K562 (cell line): ENCODE results near the gene DENND4C.

Experiments used
- DPF2 ChIP-seq: fragments of 450-650 bp; IDR thresholded peaks from 2 replicates; pipeline ENCODE4 v1.6.1; 2016
- KLF1 ChIP-seq: fragments of 450-650 bp; IDR thresholded peaks from 2 replicates; pipeline ENCODE4 v1.6.1; 2016; ENCODE audit warnings: missing genetic modification characterization, missing compliant biosample characterization
- SIN3A ChIP-seq, 2 experiments: fragments of 150-350 bp in 1 of 2; IDR thresholded peaks; 2 replicates each; pipeline ENCODE4 v1.6.1; 2011 to 2016; ENCODE audit warnings: borderline replicate concordance in 2 of 2, low read depth in 2 of 2, low read length in 2 of 2, mild to moderate bottlenecking in 2 of 2, moderate library complexity in 2 of 2; ENCODE audit not compliant: control insufficient read depth in 1 of 2
- SMAD1 ChIP-seq: fragments of 150-350 bp; IDR thresholded peaks from 2 replicates; pipeline ENCODE4 v1.6.1; 2014; ENCODE audit warnings: low read length, low read depth; ENCODE audit not compliant: partially characterized antibody
- SPI1 ChIP-seq: IDR thresholded peaks from 2 replicates; pipeline ENCODE4 v1.6.1; 2011; ENCODE audit warnings: low read depth, low read length, control low read depth, borderline replicate concordance
- SRSF7 ChIP-seq: fragments of 200-400 bp; formaldehyde crosslinking; optimal IDR thresholded peaks from 2 replicates; pipeline ENCODE3; 2017; ENCODE audit warnings: mild to moderate bottlenecking, low read depth, low read length
- ZNF212 ChIP-seq: fragments of 450-650 bp; formaldehyde crosslinking; IDR thresholded peaks from 2 replicates; pipeline ENCODE4 v1.4.0; 2020; ENCODE audit warnings: mild to moderate bottlenecking
- TF ChIP-seq, protein P1 (sequence below), 3 experiments: IDR thresholded peaks in 2 of 3; conservative IDR thresholded peaks in 1 of 3; 2 replicates each; pipeline ENCODE4 v1.5.1; 2011 to 2012; ENCODE audit warnings: low read length in 3 of 3, mild to moderate bottlenecking in 3 of 3, control low read depth in 2 of 3, improper control_type of control experiment in 1 of 3, inconsistent platforms in 1 of 3, low read depth in 1 of 3, mixed read lengths in 1 of 3, moderate library complexity in 1 of 3; ENCODE audit not compliant: insufficient read depth in 2 of 3

DNA sequence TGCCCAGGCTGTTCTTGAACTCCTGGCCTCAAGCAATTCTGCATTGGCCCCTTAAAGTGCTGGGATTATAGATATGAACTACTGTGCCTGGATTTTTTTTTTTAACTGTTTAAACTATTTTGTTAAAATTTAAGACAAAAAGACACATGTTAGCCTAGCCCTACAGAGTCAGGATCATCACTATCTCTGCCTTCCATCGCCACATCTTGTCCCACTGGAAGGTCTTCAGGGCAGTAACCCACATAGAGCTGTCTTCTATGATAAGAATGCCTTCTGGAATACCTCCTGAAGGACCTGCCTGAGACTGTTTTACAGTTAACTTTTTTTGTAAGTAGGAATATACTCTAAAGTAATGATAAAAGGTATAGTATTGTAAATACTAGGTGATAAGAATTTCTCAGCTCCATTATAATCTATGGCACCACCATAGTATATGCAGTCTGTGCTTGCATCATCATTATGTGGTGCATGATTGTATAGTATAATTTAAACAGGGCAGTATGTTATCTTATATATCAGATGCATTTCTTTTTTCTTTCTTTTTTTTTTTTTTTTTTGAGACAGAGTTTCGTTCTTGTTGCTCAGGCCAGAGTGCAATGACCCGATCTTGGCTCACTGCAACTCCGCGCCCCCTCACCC is 52.7 kb downstream of the DENND4C start:
- TF ChIP-seq, protein P1, sequence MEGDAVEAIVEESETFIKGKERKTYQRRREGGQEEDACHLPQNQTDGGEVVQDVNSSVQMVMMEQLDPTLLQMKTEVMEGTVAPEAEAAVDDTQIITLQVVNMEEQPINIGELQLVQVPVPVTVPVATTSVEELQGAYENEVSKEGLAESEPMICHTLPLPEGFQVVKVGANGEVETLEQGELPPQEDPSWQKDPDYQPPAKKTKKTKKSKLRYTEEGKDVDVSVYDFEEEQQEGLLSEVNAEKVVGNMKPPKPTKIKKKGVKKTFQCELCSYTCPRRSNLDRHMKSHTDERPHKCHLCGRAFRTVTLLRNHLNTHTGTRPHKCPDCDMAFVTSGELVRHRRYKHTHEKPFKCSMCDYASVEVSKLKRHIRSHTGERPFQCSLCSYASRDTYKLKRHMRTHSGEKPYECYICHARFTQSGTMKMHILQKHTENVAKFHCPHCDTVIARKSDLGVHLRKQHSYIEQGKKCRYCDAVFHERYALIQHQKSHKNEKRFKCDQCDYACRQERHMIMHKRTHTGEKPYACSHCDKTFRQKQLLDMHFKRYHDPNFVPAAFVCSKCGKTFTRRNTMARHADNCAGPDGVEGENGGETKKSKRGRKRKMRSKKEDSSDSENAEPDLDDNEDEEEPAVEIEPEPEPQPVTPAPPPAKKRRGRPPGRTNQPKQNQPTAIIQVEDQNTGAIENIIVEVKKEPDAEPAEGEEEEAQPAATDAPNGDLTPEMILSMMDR (IDR thresholded peaks at IDR 0.05 in 2 of 3, conservative IDR thresholded peaks at IDR 0.05 in 1 of 3; ENCODE audit: insufficient read depth in 2 of 3, low read depth in 1 of 3, low read length in 3 of 3) = no peak
- no peak for TF ChIP-seq SRSF7
- TF ChIP-seq SPI1 = no peak
- no peak for TF ChIP-seq ZNF212 (CRISPR knock-in tag)
- no peak for TF ChIP-seq SMAD1
- no peak for TF ChIP-seq KLF1
- TF ChIP-seq SIN3A (IDR thresholded peaks at IDR 0.05; ENCODE audit: borderline replicate concordance in 2 of 2, control insufficient read depth in 1 of 2, low read depth in 2 of 2, low read length in 2 of 2) = no peak
- TF ChIP-seq DPF2 = no peak
